Suprapubic skin (tissue), 4 donors: ENCODE measurements around the gene PKNOX1.
"Not testable (repeated sequence)": the region's sequence is repeated elsewhere in the genome, so short reads cannot be mapped to it uniquely, and the experiment has no call there.

Experiments used
- CTCF ChIP-seq, 2 donors: fragments of 200-600 bp in 1 of 2; fragments of 450-650 bp in 1 of 2; sonication (generic) in 1 of 2; IDR thresholded peaks; one replicate each; pipeline ENCODE4 v1.5.1; 2016 to 2019; ENCODE audit warnings: antibody characterized with exemption in 2 of 2, mild to moderate bottlenecking in 1 of 2, moderate library complexity in 1 of 2
- EP300 ChIP-seq: sonication (generic); formaldehyde crosslinking; IDR thresholded peaks from one replicate; pipeline ENCODE4 v1.6.1; 2017; ENCODE audit warnings: antibody characterized with exemption
- POLR2A ChIP-seq, 2 donors: fragments of 450-650 bp; IDR thresholded peaks; one replicate each; pipeline ENCODE4 v1.6.1; 2017; ENCODE audit warnings: antibody characterized with exemption in 2 of 2, mild to moderate bottlenecking in 2 of 2, moderate library complexity in 2 of 2
- POLR2AphosphoS5 ChIP-seq, 3 donors: sonication (generic); formaldehyde crosslinking; IDR thresholded peaks; one replicate each; pipeline ENCODE4 v1.6.1; 2017; ENCODE audit warnings: antibody characterized with exemption in 3 of 3

GRCh38 chr21:43065991-43066390 is 91.6 kb downstream of the PKNOX1 start:
- TF ChIP-seq CTCF (IDR thresholded peaks at IDR 0.05); POLR2AphosphoS5 (IDR thresholded peaks at IDR 0.05); POLR2A (IDR thresholded peaks at IDR 0.05); EP300: not testable (repeated sequence)
